ENCODE measurements around the gene INAFM2. TPM values are rescaled to one million over a fixed set of nuclear protein-coding genes. Genes with fewer than 3 reads are reported as not detected.

Gene INAFM2
- polyA plus RNA-seq, 1 donor from 2014 or later, result 14.8 TPM

GRCh38 chr15:40276927-40277326, 46.6 kb upstream of the INAFM2 start:
- Histone ChIP-seq H3K79me2 (replicated peaks; ENCODE audit: insufficient read depth, low read length) (no peaks in the 10 kb centered on the region), H3K9ac (ENCODE audit: low read length) (no peak overlapping the region)
- TF ChIP-seq CTCF (IDR thresholded peaks at IDR 0.05; ENCODE audit: poor library complexity, severe bottlenecking), result no peak
- no peak for TF ChIP-seq EZH2 (IDR thresholded peaks at IDR 0.05; ENCODE audit: borderline replicate concordance, insufficient read depth, low read length, poor library complexity, severe bottlenecking)

GRCh38 chr15:40277471-40277870, 46.0 kb upstream of the INAFM2 start:
- H3K4me2 ChIP-seq (ENCODE audit: low read length), result no peak overlapping the region
- TF ChIP-seq MXI1 (conservative IDR thresholded peaks at IDR 0.05; ENCODE audit: poor library complexity, severe bottlenecking) (no peak), SMC3 (conservative IDR thresholded peaks at IDR 0.05; ENCODE audit: poor library complexity) (no peak)

More at GRCh38 chr15:40276927-40277326, 46.6 kb upstream of the INAFM2 start:
- Histone ChIP-seq H3K27ac (ENCODE audit: low read length) (no peak overlapping the region), H3K36me3 (ENCODE audit: insufficient read depth, low read length) (no peaks in the 10 kb centered on the region), H3F3A (ENCODE audit: insufficient read depth, low read length, poor library complexity, severe bottlenecking) (no peaks in the 10 kb centered on the region), H4K20me1 (ENCODE audit: insufficient read depth) (no peaks in the 10 kb centered on the region), H3K4me3 (ENCODE audit: low read length) (no peak overlapping the region), H2AFZ (ENCODE audit: low read depth, low read length) (no peak overlapping the region), H3K9me3 (ENCODE audit: low read length) (no peaks in the 10 kb centered on the region), H3K27me3 (ENCODE audit: insufficient read depth, low read depth, low read length) (peaks cover 37% of the 10 kb centered on the region), H3K9me2 (ENCODE audit: insufficient read depth, low read length) (no peaks in the 10 kb centered on the region), H3K4me2 (ENCODE audit: low read length) (no peak overlapping the region)

GRCh38 chr15:40278026-40278425, 45.5 kb upstream of the INAFM2 start:
- no peaks in the 10 kb centered on the region for H3K79me2 ChIP-seq (replicated peaks; ENCODE audit: insufficient read depth, low read length)
- no peaks in the 10 kb centered on the region for H3K9me3 ChIP-seq (ENCODE audit: low read length)
- no peaks in the 10 kb centered on the region for H3K9me2 ChIP-seq (ENCODE audit: insufficient read depth, low read length)
- no peak overlapping the region for H3K27ac ChIP-seq (ENCODE audit: low read length)
- no peak overlapping the region for H3K4me2 ChIP-seq (ENCODE audit: low read length)
- H3K4me3 ChIP-seq (ENCODE audit: low read length), result no peak overlapping the region
- H3K36me3 ChIP-seq (ENCODE audit: insufficient read depth, low read length), result no peaks in the 10 kb centered on the region
- H3F3A ChIP-seq (ENCODE audit: insufficient read depth, low read length, poor library complexity, severe bottlenecking), result no peaks in the 10 kb centered on the region
- H2AFZ ChIP-seq (ENCODE audit: low read depth, low read length), result no peak overlapping the region
- TF ChIP-seq EP300 (conservative IDR thresholded peaks at IDR 0.05; ENCODE audit: poor library complexity, severe bottlenecking) (no peak), SMC3 (conservative IDR thresholded peaks at IDR 0.05; ENCODE audit: poor library complexity) (no peak)
- no peak overlapping the region for H3K9ac ChIP-seq (ENCODE audit: low read length)
- H3K27me3 ChIP-seq (ENCODE audit: insufficient read depth, low read depth, low read length), result peaks cover 48% of the 10 kb centered on the region
- H4K20me1 ChIP-seq (ENCODE audit: insufficient read depth), result no peaks in the 10 kb centered on the region

More at GRCh38 chr15:40277471-40277870, 46.0 kb upstream of the INAFM2 start:
- H3K36me3 ChIP-seq (ENCODE audit: insufficient read depth, low read length), result no peaks in the 10 kb centered on the region
- H3K79me2 ChIP-seq (replicated peaks; ENCODE audit: insufficient read depth, low read length), result no peaks in the 10 kb centered on the region
- H3K9me2 ChIP-seq (ENCODE audit: insufficient read depth, low read length), result no peaks in the 10 kb centered on the region
- no peak overlapping the region for H2AFZ ChIP-seq (ENCODE audit: low read depth, low read length)
- H4K20me1 ChIP-seq (ENCODE audit: insufficient read depth), result no peaks in the 10 kb centered on the region
- no peak overlapping the region for H3K9ac ChIP-seq (ENCODE audit: low read length)
- no peaks in the 10 kb centered on the region for H3F3A ChIP-seq (ENCODE audit: insufficient read depth, low read length, poor library complexity, severe bottlenecking)
- H3K27me3 ChIP-seq (ENCODE audit: insufficient read depth, low read depth, low read length), result peaks cover 42% of the 10 kb centered on the region
- H3K4me3 ChIP-seq (ENCODE audit: low read length), result no peak overlapping the region
- no peaks in the 10 kb centered on the region for H3K9me3 ChIP-seq (ENCODE audit: low read length)
- H3K27ac ChIP-seq (ENCODE audit: low read length), result no peak overlapping the region

- Histone ChIP-seq H3K9ac (ENCODE audit: low read length) (peak overlapping the region; percentile 27), H3K4me3 (ENCODE audit: low read length) (peak overlapping the region; percentile 55)
These were observed 43.9 kb upstream of the INAFM2 start for GRCh38 chr15:40279437-40280141.

More at GRCh38 chr15:40279437-40280141, 43.9 kb upstream of the INAFM2 start:
- no peaks in the 10 kb centered on the region for H3K36me3 ChIP-seq (ENCODE audit: insufficient read depth, low read length)
- H3K27me3 ChIP-seq (ENCODE audit: insufficient read depth, low read depth, low read length), result peaks cover 62% of the 10 kb centered on the region
- H3F3A ChIP-seq (ENCODE audit: insufficient read depth, low read length, poor library complexity, severe bottlenecking), result no peaks in the 10 kb centered on the region
- H3K9me3 ChIP-seq (ENCODE audit: low read length), result no peaks in the 10 kb centered on the region
- H2AFZ ChIP-seq (ENCODE audit: low read depth, low read length), result no peak overlapping the region
- H3K27ac ChIP-seq (ENCODE audit: low read length), result no peak overlapping the region
- peak overlapping the region; percentile 38 for H3K4me2 ChIP-seq (ENCODE audit: low read length)
- no peaks in the 10 kb centered on the region for H4K20me1 ChIP-seq (ENCODE audit: insufficient read depth)
- H3K79me2 ChIP-seq (replicated peaks; ENCODE audit: insufficient read depth, low read length), result no peaks in the 10 kb centered on the region
- TF ChIP-seq TAF1 (IDR thresholded peaks at IDR 0.05; ENCODE audit: low read depth) (no peak), POLR2AphosphoS5 (IDR thresholded peaks at IDR 0.05) (peak; percentile 22), REST (IDR thresholded peaks at IDR 0.05; ENCODE audit: borderline replicate concordance) (no peak), CTCF (IDR thresholded peaks at IDR 0.05; ENCODE audit: poor library complexity, severe bottlenecking) (peak; percentile 97), MXI1 (conservative IDR thresholded peaks at IDR 0.05; ENCODE audit: poor library complexity, severe bottlenecking) (no peak), EP300 (conservative IDR thresholded peaks at IDR 0.05; ENCODE audit: poor library complexity, severe bottlenecking) (no peak), EZH2 (IDR thresholded peaks at IDR 0.05; ENCODE audit: borderline replicate concordance, insufficient read depth, low read length, poor library complexity, severe bottlenecking) (no peak), SMC3 (conservative IDR thresholded peaks at IDR 0.05; ENCODE audit: poor library complexity) (peak; percentile 99), RAD21 (conservative IDR thresholded peaks at IDR 0.05) (peak; percentile 94)
- no peaks in the 10 kb centered on the region for H3K9me2 ChIP-seq (ENCODE audit: insufficient read depth, low read length)
